HG03520 (cell line): ENCODE results near the gene TPM2.

Experiments used
- ATAC-seq: cut with Tn5 transposase; IDR thresholded peaks from one replicate; pipeline ENCODE4 v1.9.1; 2021; ENCODE audit warnings: mild to moderate bottlenecking, moderate library complexity; ENCODE audit not compliant: unreplicated experiment

The TPM2 gene

GRCh38 chr9:35636135-35636876 is 53.4 kb downstream of the TPM2 start:
- ATAC-seq: no peak

GRCh38 chr9:35635730-35636129 is 54.0 kb downstream of the TPM2 start:
- no peak for ATAC-seq
